ENCODE results near the gene CAMSAP2.
"Not testable (repeated sequence)": the region's sequence is repeated elsewhere in the genome, so short reads cannot be mapped to it uniquely, and the experiment has no call there.

CAMSAP2 gene

DNA sequence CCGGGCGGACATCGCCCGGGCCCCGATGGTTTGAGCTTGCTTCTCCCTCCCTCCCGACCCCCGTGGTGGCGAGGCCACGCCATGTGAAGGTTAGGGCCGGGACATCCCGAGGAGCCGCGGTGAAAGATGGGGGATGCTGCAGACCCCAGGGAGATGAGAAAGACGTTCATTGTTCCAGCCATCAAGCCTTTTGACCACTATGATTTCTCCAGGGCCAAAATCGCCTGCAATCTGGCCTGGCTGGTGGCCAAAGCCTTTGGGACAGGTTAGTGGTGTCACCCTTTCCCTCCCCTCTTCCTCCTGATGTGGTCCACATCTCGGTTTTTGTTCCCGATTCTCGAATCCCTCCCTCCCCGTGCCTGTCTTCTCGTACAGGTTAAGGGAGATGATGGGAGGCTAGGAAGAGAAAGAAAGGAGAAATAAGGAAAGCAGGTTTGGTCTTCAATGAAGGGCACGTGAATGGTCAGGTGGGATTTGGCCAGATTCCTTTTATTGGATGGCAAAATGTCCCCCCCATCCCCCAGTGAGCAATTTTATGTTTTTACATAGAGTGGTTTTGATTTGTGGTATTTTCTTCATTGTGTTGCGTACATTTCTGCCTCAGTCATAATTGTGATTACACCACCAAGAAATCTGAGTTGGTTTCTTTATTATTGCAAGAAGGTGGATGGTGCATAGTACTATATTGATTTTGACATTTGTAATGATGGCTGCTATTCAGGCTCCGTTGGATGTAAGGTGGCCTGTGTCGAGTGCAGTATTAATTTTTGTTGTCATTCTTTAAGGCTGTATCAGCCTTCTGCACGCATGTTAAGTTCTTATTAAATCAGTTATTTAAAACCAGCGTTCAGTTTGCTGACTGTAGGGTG is 1.2 kb downstream of the CAMSAP2 start:
- DNase-seq (ENCODE audit: low spot score) = no peak

GRCh38 chr1:200740571-200741208 is 2.0 kb downstream of the CAMSAP2 start:
- DNase-seq (ENCODE audit: low spot score) = no peak

GRCh38 chr1:200741551-200742207 is 3.0 kb downstream of the CAMSAP2 start:
- no peak for DNase-seq (ENCODE audit: low spot score)

DNA sequence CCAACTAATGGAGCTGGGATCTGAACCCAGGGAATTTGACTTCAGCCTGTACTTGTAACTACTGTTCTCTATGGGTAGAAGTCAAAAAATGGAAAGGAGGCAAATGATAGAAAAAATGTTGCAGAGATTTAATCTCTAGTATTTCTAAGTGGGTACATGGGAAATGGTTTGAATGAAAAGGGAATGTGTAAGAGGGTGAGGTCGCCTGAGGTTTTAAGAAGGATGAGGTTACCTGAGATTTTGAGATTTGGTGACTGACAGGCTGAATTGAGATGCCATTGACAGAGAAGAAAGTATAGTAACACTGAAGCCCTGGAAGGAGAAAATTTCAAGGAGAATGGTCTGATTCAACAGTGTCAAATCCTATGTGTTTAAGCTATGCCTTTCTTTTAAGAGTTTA is 5.5 kb downstream of the CAMSAP2 start:
- no peak for DNase-seq (ENCODE audit: low spot score)

- DNase-seq (ENCODE audit: low spot score) = no peak
These were observed 10.4 kb downstream of the CAMSAP2 start for GRCh38 chr1:200749090-200749489.

- DNase-seq (ENCODE audit: low spot score) = not testable (repeated sequence)
These were observed 12.1 kb downstream of the CAMSAP2 start for GRCh38 chr1:200750749-200751148.

GRCh38 chr1:200751717-200752116 is 13.0 kb downstream of the CAMSAP2 start:
- no peak for DNase-seq (ENCODE audit: low spot score)

DNA sequence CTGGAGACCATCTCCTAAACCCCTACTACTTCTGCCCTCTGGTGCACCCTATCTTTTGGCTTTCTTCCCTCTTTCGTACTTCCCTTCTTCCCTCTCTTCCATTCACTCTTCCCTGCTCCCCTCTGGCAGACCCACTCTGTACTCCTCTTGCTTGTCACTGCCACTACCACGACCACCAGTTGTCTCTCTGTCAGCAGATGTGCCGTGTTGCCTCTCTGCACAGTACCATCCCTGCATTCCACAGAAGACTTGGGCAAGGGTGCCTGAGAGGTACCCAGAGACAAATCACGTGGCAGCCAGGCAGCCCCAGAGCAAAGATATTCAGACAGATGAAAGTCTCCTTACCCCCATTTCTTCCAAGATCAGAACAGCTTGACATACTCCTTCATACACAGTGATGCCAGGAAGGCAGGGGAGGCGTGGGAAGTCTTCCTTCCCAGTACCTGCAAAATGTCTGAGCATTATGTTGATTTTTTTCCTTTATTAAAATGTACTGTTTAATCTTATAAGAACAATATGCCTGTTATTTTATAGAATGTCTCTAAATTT is 15.0 kb downstream of the CAMSAP2 start:
- no peak for DNase-seq (ENCODE audit: low spot score)

GRCh38 chr1:200755456-200755855 is 16.8 kb downstream of the CAMSAP2 start:
- DNase-seq (ENCODE audit: low spot score) = no peak

DNA sequence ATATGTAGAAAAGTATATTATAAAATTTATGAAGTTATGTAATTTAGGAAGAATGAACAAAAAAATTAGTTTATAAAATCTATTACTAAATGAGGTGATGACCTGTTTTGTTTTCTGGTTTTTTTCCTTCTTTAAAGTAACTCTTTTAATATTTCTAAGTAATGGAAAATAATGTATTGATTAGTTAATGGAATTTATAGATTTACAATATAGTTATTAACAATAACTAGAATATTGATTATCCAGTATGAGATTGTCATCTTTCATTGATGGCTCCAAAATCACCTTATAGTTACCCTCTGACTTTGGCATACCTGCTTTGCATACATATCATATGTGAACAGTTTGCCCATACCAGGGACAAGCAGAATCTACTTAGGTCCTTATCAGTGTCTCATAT is 23.4 kb downstream of the CAMSAP2 start:
- no peak for DNase-seq (ENCODE audit: low spot score)

- no peak for DNase-seq (ENCODE audit: low spot score)
These were observed 28.6 kb downstream of the CAMSAP2 start for GRCh38 chr1:200767321-200767720.

DNA sequence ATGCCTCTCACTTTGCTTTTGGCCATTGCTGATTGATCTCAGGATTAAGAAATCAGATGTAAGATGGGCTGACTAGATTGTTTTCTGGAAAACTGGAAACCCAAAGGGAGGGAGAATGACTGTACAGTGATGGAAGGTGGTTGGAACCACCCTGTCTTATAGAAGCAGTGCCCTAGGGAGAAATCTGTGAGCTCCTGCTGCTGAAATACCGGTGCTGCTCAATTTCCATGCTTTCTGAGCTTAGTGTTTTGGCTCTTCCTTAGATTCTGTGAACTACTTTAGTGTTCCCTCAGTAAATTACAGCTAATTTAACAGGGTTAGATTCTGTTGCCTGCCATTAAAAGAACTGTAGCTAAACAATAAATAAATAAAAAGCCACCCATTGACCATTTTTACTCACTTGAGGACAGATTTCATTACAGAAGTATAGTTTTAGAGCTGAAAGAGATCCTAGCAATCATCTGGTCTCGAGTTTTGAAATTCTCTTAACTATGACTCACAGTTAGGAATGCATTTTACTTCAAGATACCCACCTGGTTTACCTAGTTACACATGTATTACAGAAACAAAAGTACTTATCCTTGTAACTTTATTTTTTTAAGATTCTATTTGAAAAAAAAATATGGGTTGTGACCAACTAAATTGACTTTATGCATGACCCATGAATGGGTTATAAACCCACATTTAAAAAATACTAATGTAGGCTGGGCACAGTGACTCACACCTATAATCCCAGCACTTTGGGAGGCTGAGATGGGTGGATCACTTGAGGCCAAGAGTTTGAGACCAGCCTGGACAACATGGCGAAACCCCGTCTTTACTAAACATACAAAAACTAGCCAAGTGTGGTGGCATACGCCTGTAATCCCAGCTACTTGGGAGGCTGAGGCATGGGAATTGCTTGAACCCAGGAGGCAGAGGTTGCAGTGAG is 33.2 kb downstream of the CAMSAP2 start:
- no peak for DNase-seq (ENCODE audit: low spot score)

DNA sequence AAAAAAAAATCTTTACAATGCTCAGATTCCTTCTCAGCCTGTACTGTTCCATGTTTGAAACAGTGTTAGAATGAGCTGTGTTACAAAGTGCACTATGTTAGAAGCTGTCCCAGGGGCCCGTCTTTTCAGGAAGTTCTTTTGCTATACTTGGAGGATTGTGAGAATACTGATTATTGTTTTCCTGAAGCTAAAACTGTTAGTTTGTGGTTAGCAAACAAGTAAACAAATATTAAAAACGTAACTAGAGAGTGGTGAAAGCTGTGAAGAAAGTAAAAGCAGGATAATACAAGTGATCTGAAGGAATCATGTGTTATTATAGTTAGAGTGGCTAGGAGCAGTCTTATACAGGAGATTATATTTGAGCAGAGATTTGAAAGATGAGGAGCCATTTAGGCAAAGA is 35.6 kb downstream of the CAMSAP2 start:
- DNase-seq (ENCODE audit: low spot score) = no peak

DNA sequence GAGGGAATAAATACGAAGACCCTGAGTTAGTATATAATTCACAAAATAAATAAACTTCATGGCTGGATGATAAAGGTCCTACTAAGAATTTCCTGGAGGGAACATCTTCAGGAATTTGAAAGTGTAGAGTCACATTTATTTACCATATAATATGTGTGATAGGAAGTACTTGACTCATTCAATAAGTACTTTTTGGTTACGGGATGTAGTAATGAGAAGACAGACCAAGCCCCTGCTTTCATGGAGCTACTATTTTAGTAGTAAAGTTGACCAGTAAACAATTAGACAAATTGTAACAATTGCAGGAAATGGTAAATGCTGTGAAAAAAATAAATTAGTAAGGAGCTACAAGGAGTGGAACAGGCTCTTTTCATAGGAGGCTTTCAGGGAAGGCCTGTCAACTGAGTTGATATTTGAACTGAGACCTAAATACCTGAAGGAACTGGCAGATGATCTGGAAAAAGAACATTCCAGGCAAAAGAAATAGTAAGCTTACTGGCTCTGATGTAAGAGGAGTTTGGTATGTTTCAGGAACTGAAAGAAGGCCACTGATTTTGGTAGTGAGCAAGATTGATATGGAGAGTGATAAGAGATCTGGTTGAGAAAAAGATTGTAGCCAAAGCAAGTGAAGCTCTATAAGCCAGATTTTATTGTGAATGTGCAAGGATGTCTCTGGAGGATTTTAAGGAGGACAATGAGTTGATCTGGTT is 36.2 kb downstream of the CAMSAP2 start:
- no peak for DNase-seq (ENCODE audit: low spot score)

DNA sequence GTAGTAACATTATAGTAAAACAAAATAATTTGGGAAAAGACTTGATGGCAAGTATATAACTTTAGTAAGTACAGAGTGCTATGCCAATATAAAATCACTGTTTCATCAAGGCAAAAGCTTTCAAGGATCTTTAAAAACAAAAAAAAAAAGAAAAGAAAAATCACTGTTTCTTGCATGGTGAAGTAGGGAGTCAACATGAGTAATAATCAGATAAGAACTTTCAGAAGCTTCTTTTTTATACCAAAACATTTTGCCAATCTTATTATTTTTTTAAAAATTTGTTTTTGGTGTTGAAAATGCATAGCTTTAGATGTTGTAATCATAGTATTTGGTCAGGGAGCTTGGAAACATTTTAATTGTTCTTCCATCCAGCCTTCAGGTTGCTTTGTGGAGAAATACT is 37.2 kb downstream of the CAMSAP2 start:
- no peak for DNase-seq (ENCODE audit: low spot score)

GRCh38 chr1:200776949-200777348 is 38.3 kb downstream of the CAMSAP2 start:
- no peak for DNase-seq (ENCODE audit: low spot score)

- no peak for DNase-seq (ENCODE audit: low spot score)
These were observed 40.1 kb downstream of the CAMSAP2 start for GRCh38 chr1:200778766-200779165.

DNA sequence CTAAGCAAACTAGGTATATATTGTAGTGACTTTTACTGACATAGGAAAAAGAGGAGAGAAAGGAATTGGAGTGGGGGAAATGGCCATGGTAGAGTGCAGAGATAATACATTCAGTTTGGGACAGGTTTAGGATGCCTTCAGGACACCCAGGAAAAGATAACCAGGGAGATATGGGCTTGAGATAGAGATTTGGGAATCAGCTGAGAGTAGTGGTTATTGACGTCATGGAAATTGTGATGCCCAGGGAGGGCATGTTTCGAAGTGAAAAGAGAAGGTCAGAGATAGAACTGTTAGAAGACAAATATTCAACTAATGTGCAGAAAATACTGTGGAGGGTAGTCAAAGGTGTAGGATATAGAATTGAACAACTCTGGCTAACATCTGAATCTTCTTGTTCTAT is 40.6 kb downstream of the CAMSAP2 start:
- no peak for DNase-seq (ENCODE audit: low spot score)

DNA sequence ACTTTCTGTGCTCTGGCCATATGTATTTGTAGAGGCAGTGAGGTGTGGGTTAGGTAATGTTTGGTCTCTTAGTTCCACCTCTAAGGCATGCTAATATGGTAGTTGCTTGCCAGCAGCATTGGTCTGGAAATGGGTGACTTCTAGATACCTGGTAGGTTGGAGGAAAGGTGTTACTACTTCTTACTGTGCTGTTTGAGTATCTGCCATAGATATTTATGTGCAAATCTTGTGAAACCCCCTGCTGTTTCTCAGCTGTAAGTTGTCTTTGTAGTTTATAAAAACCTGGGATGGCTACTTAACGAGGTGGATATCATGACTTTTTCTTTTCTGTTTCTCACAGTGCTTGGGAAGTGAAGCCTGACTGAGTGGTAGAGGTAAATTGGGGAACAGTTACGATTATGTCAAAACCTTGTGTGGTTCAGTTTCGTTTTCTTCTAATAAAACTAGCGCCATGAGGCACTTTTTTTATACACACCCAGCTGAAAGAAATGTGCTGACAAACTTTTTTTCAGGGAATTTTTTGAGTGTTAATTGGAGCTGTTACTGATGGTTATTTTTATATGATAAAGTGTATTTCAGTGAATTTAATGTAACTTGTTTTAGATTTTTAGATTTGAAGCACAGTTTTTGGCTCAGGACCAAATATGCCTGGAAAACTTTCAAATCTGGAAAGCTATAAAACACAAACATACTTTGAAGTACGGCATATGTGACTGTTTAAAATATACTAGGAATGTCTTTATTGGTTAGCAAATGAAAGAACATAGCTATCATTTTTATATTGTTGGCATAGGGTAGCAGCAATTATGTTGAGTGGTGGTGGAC is 42.1 kb downstream of the CAMSAP2 start:
- DNase-seq (ENCODE audit: low spot score) = no peak

DNA sequence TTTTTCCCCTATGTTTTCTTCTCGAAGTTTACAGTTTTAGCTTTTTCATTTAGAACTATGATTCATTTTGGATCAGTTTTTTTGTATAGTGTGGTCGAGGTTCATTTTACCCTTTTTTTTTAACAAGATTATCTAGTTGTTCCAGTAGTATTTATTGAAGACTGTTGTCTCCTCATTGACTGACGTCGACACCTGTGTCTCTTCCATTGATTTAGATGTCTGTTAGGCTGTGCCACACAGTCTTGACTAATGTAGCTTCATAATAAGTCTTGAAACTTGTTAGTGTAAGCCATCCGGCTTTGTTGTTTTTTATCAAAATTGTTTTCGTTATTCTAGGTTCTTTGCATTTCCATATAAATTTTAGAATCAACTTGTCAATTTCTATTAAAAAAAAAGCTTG is 45.2 kb downstream of the CAMSAP2 start:
- DNase-seq (ENCODE audit: low spot score) = no peak
